HG03196 (cell line): ENCODE data around the gene CLCF1.
"Not testable (repeated sequence)": the region's sequence is repeated elsewhere in the genome, so short reads cannot be mapped to it uniquely, and the experiment has no call there.

ENCODE experiments used
- ATAC-seq: cut with Tn5 transposase; IDR thresholded peaks from one replicate; pipeline ENCODE4 v1.9.1; 2021; ENCODE audit not compliant: unreplicated experiment

CLCF1 gene

DNA sequence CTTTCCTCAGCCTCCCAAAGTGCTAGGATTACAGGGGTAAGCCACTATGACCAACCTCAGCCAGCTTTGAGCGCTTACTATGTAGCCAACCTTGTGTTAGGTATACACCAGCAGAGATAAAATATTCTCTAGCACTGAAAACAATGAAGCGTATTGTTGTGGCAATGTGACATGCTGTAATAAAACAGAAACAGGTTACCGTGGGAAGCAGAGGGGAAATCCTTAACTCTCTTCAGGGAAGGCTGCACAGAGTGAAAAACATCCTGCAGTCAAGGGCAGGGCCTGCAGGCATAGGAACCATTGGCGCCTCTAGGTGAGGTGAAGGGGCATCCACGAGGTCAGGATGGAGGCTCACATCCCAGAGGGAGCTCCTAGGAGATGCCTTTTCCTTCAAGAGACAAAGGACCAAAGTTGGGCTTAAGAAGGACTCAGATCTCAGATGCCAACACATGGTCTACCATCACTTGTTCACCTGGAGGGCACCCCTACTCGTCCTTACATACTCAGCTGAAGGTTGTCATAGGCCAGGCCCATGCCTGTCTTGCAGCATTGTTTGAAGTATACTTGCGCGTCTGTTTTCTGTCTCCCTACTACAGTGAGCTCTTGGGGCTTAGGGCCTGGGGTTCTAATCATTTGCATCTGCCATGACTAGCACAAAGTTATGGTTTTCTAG, 28.0 kb downstream of the CLCF1 start:
- no peak for ATAC-seq

- ATAC-seq: no peak
Observed at GRCh38 chr11:67344264-67344663, 29.1 kb downstream of the CLCF1 start.

DNA sequence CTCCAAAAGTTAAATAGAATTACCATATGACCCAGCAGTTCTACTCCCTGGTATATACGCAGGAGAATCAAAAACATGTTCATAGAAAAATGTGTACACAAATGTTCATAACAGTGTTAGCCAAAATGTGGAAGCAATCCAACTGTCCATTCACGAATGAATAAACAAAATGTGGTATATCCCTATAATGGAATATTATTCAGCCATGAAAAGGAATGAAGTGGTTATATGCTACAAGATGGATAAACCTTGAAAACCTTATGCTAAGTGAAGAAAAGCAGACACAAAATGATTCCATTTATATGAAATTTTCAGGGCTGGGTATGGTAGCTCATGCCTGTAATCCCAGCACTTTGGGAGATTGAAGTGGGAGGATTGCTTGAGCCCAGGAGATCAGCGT, 36.1 kb downstream of the CLCF1 start:
- ATAC-seq: no peak

- ATAC-seq: no peak
Observed at GRCh38 chr11:67332081-67332691, 41.2 kb downstream of the CLCF1 start.

DNA sequence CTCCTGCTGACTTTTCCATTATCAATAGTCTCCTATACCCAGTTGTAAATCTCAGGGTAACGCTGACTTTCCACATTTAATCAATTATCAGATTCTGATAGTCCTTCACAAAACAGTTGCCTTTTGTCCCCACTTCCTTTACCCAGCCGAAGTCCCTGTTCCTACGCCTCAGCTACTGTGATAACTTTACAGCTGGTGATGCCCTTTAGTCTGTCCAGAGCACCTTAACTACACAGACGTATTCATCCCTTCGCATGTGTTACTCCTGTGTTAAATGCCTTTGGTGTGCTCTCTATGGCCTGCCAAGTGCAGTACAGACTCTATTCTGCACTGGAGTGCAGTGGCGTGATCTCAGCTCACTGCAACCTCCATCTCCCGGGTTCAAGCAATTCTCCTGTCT, 49.9 kb downstream of the CLCF1 start:
- ATAC-seq: no peak

GRCh38 chr11:67322049-67322448, 51.3 kb downstream of the CLCF1 start:
- ATAC-seq: no peak

GRCh38 chr11:67321313-67321871, 52.0 kb downstream of the CLCF1 start:
- ATAC-seq: no peak

DNA sequence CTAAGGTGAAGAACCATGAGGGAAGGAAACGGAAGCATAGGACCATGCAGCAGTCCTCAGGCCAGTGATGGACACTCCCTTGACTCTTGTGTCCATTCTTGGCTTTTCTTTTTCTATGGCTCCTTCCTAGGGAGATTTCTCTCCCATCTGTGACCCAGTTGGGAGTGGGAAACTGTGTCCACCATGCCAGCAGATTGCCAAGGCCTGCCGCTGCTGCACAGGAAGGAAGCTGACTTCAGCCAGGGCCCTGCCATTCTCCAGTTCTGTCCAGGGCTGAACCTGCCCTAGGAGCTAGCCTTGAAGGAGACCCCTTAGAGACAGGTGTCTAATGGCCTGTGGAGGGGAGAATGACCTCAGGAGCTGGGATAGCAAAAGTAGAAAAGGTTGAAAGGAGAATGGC, 52.7 kb downstream of the CLCF1 start:
- ATAC-seq: no peak

- ATAC-seq: no peak
Observed at GRCh38 chr11:67320011-67320410, 53.4 kb downstream of the CLCF1 start.

GRCh38 chr11:67318876-67319275, 54.5 kb downstream of the CLCF1 start:
- not testable (repeated sequence) for ATAC-seq

GRCh38 chr11:67317888-67318555, 55.4 kb downstream of the CLCF1 start:
- peak; percentile 28 for ATAC-seq

DNA sequence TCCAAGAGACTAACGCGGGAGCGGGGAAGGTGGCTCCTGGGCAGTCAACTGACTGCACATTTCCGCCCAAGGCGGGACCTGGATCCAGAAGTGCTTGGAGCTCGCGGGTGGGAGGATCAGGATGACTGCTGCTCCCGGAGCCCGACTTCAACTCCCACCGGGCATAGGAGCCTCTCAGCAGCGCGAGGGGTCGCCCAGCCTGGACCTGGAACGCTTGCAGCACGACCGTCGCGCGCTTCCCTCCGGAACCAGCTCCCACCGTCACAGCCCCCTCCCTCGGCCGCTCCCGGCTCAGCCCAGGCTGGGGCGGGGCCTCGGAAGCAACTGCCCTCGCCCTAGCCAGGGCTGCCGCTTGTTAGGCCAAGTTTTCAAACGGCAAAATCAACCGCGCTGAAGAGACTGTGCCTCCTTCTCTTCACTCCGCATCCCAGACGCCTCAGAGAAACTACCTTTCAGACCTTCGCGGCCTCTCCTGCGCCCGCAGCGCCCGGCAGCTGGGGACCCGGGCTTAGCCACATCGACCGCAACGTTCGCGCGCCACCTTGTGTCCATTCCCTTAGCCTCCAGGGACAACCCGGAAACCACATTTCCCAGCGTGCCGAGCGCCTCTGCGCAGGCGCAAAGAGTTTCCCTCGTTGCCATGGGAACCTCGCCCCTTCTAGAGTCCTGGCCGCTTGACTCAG, 56.1 kb downstream of the CLCF1 start:
- peak; percentile 77 for ATAC-seq

DNA sequence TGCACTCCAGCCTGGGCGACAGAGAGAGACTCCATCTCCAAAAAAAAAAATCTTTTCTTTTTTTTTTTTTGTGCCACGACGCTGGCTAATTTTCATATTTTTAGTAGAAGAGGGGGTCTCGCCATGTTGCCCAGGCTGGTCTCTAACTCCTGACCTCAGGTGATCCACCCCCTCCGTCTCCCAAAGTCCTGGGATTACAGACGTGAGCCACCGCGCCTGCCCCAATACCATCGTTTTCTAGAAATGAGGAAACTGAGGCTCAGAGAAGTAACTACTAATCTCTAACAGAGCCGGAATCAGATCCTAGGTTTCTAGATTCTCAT, 56.6 kb downstream of the CLCF1 start:
- ATAC-seq: no peak

DNA sequence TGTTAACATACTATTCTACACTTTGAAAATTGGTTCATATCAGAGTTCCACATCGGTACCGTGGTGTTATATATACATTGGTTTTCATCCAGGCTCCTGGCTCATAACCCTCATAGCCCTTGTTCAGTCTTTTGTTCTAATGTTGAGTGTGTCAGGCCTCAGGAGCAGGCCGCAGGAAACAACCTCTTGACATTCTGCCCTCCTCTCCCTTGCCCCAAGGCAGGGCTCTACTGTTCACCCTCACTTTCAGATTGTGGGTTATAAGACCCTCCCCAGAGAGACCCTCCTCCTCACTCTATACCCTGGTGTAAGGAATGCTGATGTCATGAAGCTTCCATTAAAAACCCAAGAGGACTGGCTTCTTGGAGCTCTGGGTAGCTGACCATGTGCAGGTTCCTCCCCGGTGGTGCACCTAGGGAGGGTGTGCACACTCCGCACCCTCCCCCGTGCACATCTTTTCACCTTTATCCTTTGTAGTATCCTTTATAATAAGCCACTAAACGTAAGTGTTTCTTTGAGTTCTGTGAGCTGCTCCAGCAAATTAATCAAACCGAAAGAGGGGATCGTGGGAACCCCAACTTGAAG, 58.0 kb downstream of the CLCF1 start:
- no peak for ATAC-seq

- ATAC-seq: no peak
Observed at GRCh38 chr11:67314218-67314617, 59.2 kb downstream of the CLCF1 start.
